CD4-positive, alpha-beta T cell treated with Interleukin-12 subunit alpha and Interleukin-12 subunit beta, for 1 hour (primary cell): ENCODE measurements around the gene WASF2.
A peak's percentile ranks its signal among the peaks of the same experiment; 100 is the strongest.
"Not testable (repeated sequence)": the region's sequence is repeated elsewhere in the genome, so short reads cannot be mapped to it uniquely, and the experiment has no call there.

Source experiments
- DNase-seq: peaks from one replicate; pipeline ENCODE4 v3.0.0-alpha.2; 2020

The WASF2 gene

GRCh38 chr1:27491748-27492700 is 2.1 kb upstream of the WASF2 start:
- DNase-seq = no peak

- no peak for DNase-seq
Observed at GRCh38 chr1:27489501-27489972, 430 bp downstream of the WASF2 start.

GRCh38 chr1:27487966-27488884 is 1.7 kb downstream of the WASF2 start:
- peak; percentile 19 for DNase-seq

- no peak for DNase-seq
Observed at GRCh38 chr1:27485363-27485762, 4.6 kb downstream of the WASF2 start.

GRCh38 chr1:27483659-27484058 is 6.3 kb downstream of the WASF2 start:
- no peak for DNase-seq

GRCh38 chr1:27481994-27482620 is 7.9 kb downstream of the WASF2 start:
- DNase-seq = no peak

- no peak for DNase-seq
Observed at GRCh38 chr1:27478098-27478497, 11.9 kb downstream of the WASF2 start.

- DNase-seq = no peak
Observed at GRCh38 chr1:27476237-27476636, 13.7 kb downstream of the WASF2 start.

- no peak for DNase-seq
Observed at GRCh38 chr1:27475720-27476119, 14.2 kb downstream of the WASF2 start.

GRCh38 chr1:27473755-27474154 is 16.2 kb downstream of the WASF2 start:
- no peak for DNase-seq

GRCh38 chr1:27472098-27472497 is 17.9 kb downstream of the WASF2 start:
- DNase-seq = not testable (repeated sequence)

- DNase-seq = no peak
Observed at GRCh38 chr1:27471477-27471876, 18.5 kb downstream of the WASF2 start.

GRCh38 chr1:27469334-27469733 is 20.6 kb downstream of the WASF2 start:
- DNase-seq = no peak

- DNase-seq = not testable (repeated sequence)
Observed at GRCh38 chr1:27468378-27468777, 21.6 kb downstream of the WASF2 start.

- DNase-seq = no peak
Observed at GRCh38 chr1:27464926-27465647, 24.9 kb downstream of the WASF2 start.

- DNase-seq = not testable (repeated sequence)
Observed at GRCh38 chr1:27463916-27464315, 26.1 kb downstream of the WASF2 start.

- DNase-seq = not testable (repeated sequence)
Observed at GRCh38 chr1:27458521-27458920, 31.4 kb downstream of the WASF2 start.

- peak; percentile 37 for DNase-seq
Observed at GRCh38 chr1:27455139-27455811, 34.7 kb downstream of the WASF2 start.

- no peak for DNase-seq
Observed at GRCh38 chr1:27454610-27455009, 35.4 kb downstream of the WASF2 start.

GRCh38 chr1:27451343-27451742 is 38.6 kb downstream of the WASF2 start:
- no peak for DNase-seq

- DNase-seq = no peak
Observed at GRCh38 chr1:27448982-27449381, 41.0 kb downstream of the WASF2 start.

- DNase-seq = no peak
Observed at GRCh38 chr1:27447883-27448282, 42.1 kb downstream of the WASF2 start.
